ENCODE data around the gene SUSD2.

Gene SUSD2

GRCh38 chr22:24184057-24184798 lies 2.9 kb downstream of the SUSD2 start:
- Histone ChIP-seq H3K27ac (ENCODE audit: low read depth, low read length, poor library complexity, severe bottlenecking) (no peak overlapping the region), H3K4me3 (ENCODE audit: low read depth, low read length, poor library complexity, severe bottlenecking) (no peak overlapping the region), H4K20me1 (ENCODE audit: insufficient read depth, low read length) (no peaks in the 10 kb centered on the region), H2AFZ (ENCODE audit: low read length) (no peak overlapping the region), H3K4me1 (ENCODE audit: insufficient read depth, low read length, severe bottlenecking) (no peaks in the 10 kb centered on the region), H3K79me2 (ENCODE audit: insufficient read depth, low read length) (no peaks in the 10 kb centered on the region), H3F3A (ENCODE audit: insufficient read depth, low read length) (no peaks in the 10 kb centered on the region), H3K9ac (ENCODE audit: low read length) (no peak overlapping the region), H3K27me3 (ENCODE audit: insufficient read depth, low read length) (no peaks in the 10 kb centered on the region; the same call in 1 of the 2 replicates), H3K9me2 (ENCODE audit: low read depth, low read length) (no peaks in the 10 kb centered on the region), H3K36me3 (ENCODE audit: insufficient read depth, low read length) (no peaks in the 10 kb centered on the region), H3K9me3 (ENCODE audit: low read length) (no peaks in the 10 kb centered on the region), H3K4me2 (ENCODE audit: low read length) (no peak overlapping the region)
- TF ChIP-seq CTCF (IDR thresholded peaks at IDR 0.05; ENCODE audit: low read length) (no peak), EZH2 (IDR thresholded peaks at IDR 0.05; ENCODE audit: borderline replicate concordance, low read length) (no peak)

GRCh38 chr22:24185001-24185500 lies 3.8 kb downstream of the SUSD2 start:
- H3K27me3 ChIP-seq (ENCODE audit: insufficient read depth, low read length), result no peaks in the 10 kb centered on the region; the same call in 1 of the 2 replicates
- no peaks in the 10 kb centered on the region for H3K4me1 ChIP-seq (ENCODE audit: insufficient read depth, low read length, severe bottlenecking)
- H3K79me2 ChIP-seq (ENCODE audit: insufficient read depth, low read length), result no peaks in the 10 kb centered on the region
- TF ChIP-seq EZH2 (IDR thresholded peaks at IDR 0.05; ENCODE audit: borderline replicate concordance, low read length), result no peak
- no peak for TF ChIP-seq CTCF (IDR thresholded peaks at IDR 0.05; ENCODE audit: low read length)
- no peak overlapping the region for H3K9ac ChIP-seq (ENCODE audit: low read length)
- H3K27ac ChIP-seq (ENCODE audit: low read depth, low read length, poor library complexity, severe bottlenecking), result no peak overlapping the region
- H4K20me1 ChIP-seq (ENCODE audit: insufficient read depth, low read length), result no peaks in the 10 kb centered on the region
- H3K4me3 ChIP-seq (ENCODE audit: low read depth, low read length, poor library complexity, severe bottlenecking), result no peak overlapping the region
- no peak overlapping the region for H3K4me2 ChIP-seq (ENCODE audit: low read length)
- no peaks in the 10 kb centered on the region for H3K9me3 ChIP-seq (ENCODE audit: low read length)
- no peak overlapping the region for H2AFZ ChIP-seq (ENCODE audit: low read length)
- H3K9me2 ChIP-seq (ENCODE audit: low read depth, low read length), result no peaks in the 10 kb centered on the region
- no peaks in the 10 kb centered on the region for H3K36me3 ChIP-seq (ENCODE audit: insufficient read depth, low read length)
- no peaks in the 10 kb centered on the region for H3F3A ChIP-seq (ENCODE audit: insufficient read depth, low read length)

- Histone ChIP-seq H3K27ac (ENCODE audit: low read depth, low read length, poor library complexity, severe bottlenecking) (no peak overlapping the region), H3F3A (ENCODE audit: insufficient read depth, low read length) (no peaks in the 10 kb centered on the region), H3K27me3 (ENCODE audit: insufficient read depth, low read length) (no peaks in the 10 kb centered on the region; the same call in 1 of the 2 replicates), H4K20me1 (ENCODE audit: insufficient read depth, low read length) (no peaks in the 10 kb centered on the region), H3K4me3 (ENCODE audit: low read depth, low read length, poor library complexity, severe bottlenecking) (no peak overlapping the region), H3K36me3 (ENCODE audit: insufficient read depth, low read length) (no peaks in the 10 kb centered on the region), H3K4me1 (ENCODE audit: insufficient read depth, low read length, severe bottlenecking) (no peaks in the 10 kb centered on the region), H3K79me2 (ENCODE audit: insufficient read depth, low read length) (no peaks in the 10 kb centered on the region), H3K4me2 (ENCODE audit: low read length) (no peak overlapping the region), H3K9me3 (ENCODE audit: low read length) (no peaks in the 10 kb centered on the region), H2AFZ (ENCODE audit: low read length) (no peak overlapping the region), H3K9me2 (ENCODE audit: low read depth, low read length) (no peaks in the 10 kb centered on the region), H3K9ac (ENCODE audit: low read length) (no peak overlapping the region)
- TF ChIP-seq EZH2 (IDR thresholded peaks at IDR 0.05; ENCODE audit: borderline replicate concordance, low read length) (no peak), CTCF (IDR thresholded peaks at IDR 0.05; ENCODE audit: low read length) (no peak)
These were observed 4.4 kb downstream of the SUSD2 start for GRCh38 chr22:24185501-24186351.
